ENCODE results near the gene CD1E. TPM values are rescaled to one million over a fixed set of nuclear protein-coding genes. Genes with fewer than 3 reads are reported as not detected.

CD1E gene
- total and polyA plus RNA-seq, 2 donors (not counting 1 experiment from before 2014, with no cell fraction given), result not detected

GRCh38 chr1:158333405-158334155 lies 20.1 kb upstream of the CD1E start:
- Histone ChIP-seq H3K27ac (ENCODE audit: low read length in 2 of 2) (no peak overlapping the region), H3K79me2 (ENCODE audit: control insufficient read depth, insufficient read depth, low read length) (no peaks in the 10 kb centered on the region), H3K4me3 (ENCODE audit: control extremely low read depth in 1 of 5, extremely low read depth in 1 of 5, insufficient read depth in 1 of 5, low read depth in 2 of 5, low read length in 4 of 5) (peak overlapping the region in 1 of 5 experiments; percentile 14), H3K4me2 (replicated peaks; ENCODE audit: low read depth, low read length, poor library complexity, severe bottlenecking) (peak overlapping the region; percentile 47), H4K20me1 (ENCODE audit: control insufficient read depth, insufficient read depth, low read length, poor library complexity, severe bottlenecking) (no peaks in the 10 kb centered on the region), H2AFZ (ENCODE audit: insufficient read depth, low read depth, low read length, poor library complexity, severe bottlenecking) (peak overlapping the region; percentile 40), H3K9me3 (ENCODE audit: control extremely low read depth in 1 of 3, control insufficient read depth in 2 of 3, insufficient read depth in 1 of 3, low read length in 2 of 3) (peaks cover 0 to 13% (median 0%) of the 10 kb centered on the region in 3 donors), H3K4me1 (ENCODE audit: control insufficient read depth in 2 of 2, insufficient read depth in 2 of 2, low read length in 2 of 2) (peaks cover 58 to 63% of the 10 kb centered on the region in 2 donors), H3K36me3 (replicated peaks in 1 of 2; ENCODE audit: control extremely low read depth in 1 of 2, control insufficient read depth in 1 of 2, extremely low read depth in 1 of 2, insufficient read depth in 2 of 2, low read length in 1 of 2) (no peaks in the 10 kb centered on the region), H3K9ac (ENCODE audit: low read length) (no peak overlapping the region), H3K27me3 (replicated peaks in 1 of 4; ENCODE audit: control extremely low read depth in 1 of 4, control insufficient read depth in 3 of 4, insufficient read depth in 4 of 4, low read length in 3 of 4) (no peaks in the 10 kb centered on the region)
- intact Hi-C loops (cut with micrococcal nuclease), result no loop called here
- ATAC-seq (ENCODE audit: low read depth), result peak; percentile 28
- ChIA-PET POLR2A (no interaction called here), CTCF (interaction anchor here (0.8 to 14.2 kb wide), 4 partner anchors 128 to 209 kb away, joined by 3 to 280 read pairs (median 4); no protein-coding TSS in a partner anchor)
- WGBS (ENCODE audit: insufficient coverage), result no CpG with 5 or more reads among the region's 8 CpGs
- Mint-ChIP-seq H3K4me3 (peak overlapping the region; percentile 46), H3K27me3 (no peaks in the 10 kb centered on the region), H3K4me1 (peaks cover 33% of the 10 kb centered on the region), H3K27ac (peak overlapping the region; percentile 65), H3K9me3 (ENCODE audit: insufficient read depth) (peaks cover 4% of the 10 kb centered on the region)
- peak; percentile 35 for DNase-seq
- TF ChIP-seq CTCF (IDR thresholded peaks at IDR 0.05) (no peak), EZH2 (IDR thresholded peaks at IDR 0.05; ENCODE audit: borderline replicate concordance, insufficient read depth, low read depth, low read length, poor library complexity, severe bottlenecking) (no peak)
